HepG2 (cell line): Measurements from ENCODE around the gene ACTN4. TPM values are rescaled to one million over a fixed set of nuclear protein-coding genes. Genes with fewer than 3 reads are reported as not detected.

Source experiments
- ASH2L ChIP-seq: fragments of 300-600, 200-600 bp; sonication (generic); IDR thresholded peaks from 2 replicates; pipeline ENCODE4 v1.7.0; 2017; ENCODE audit warnings: low read depth, mild to moderate bottlenecking, moderate library complexity, mixed read lengths, low read length; ENCODE audit not compliant: insufficient read length
- FOSL1 ChIP-seq: sonication (generic); formaldehyde crosslinking; IDR thresholded peaks from 2 replicates; pipeline ENCODE4 v1.9.0; 2021; ENCODE audit warnings: missing genetic modification reagents, borderline replicate concordance
- FOXA1 ChIP-seq, 2 experiments: fragments of 450-650 bp in 1 of 2; sonication (generic) in 1 of 2; formaldehyde crosslinking in 1 of 2; IDR thresholded peaks; 2 replicates each; pipeline versions ENCODE4 v1.4.0 to v1.6.1; 2016 to 2020; ENCODE audit warnings: missing genetic modification reagents in 1 of 2
- IKZF4 ChIP-seq: sonication (generic); formaldehyde crosslinking; IDR thresholded peaks from 2 replicates; pipeline ENCODE4 v1.5.1; 2020; ENCODE audit warnings: borderline replicate concordance, mild to moderate bottlenecking, low read depth, missing genetic modification reagents; ENCODE audit errors: not compliant biosample characterization
- JARID2 ChIP-seq: sonication (generic); formaldehyde crosslinking; IDR thresholded peaks from 2 replicates; pipeline ENCODE4 v1.8.1; 2023; ENCODE audit warnings: missing genetic modification reagents, inconsistent platforms; ENCODE audit not compliant: insufficient replicate concordance
- POGZ ChIP-seq: sonication (generic); formaldehyde crosslinking; IDR thresholded peaks from 2 replicates; pipeline ENCODE4 v1.4.0; 2020; ENCODE audit warnings: mild to moderate bottlenecking, missing genetic modification reagents
- POLR2AphosphoS5 ChIP-seq: IDR thresholded peaks from 2 replicates; pipeline ENCODE4 v1.6.1; 2012; ENCODE audit warnings: low read depth, low read length
- PPARG ChIP-seq: conservative IDR thresholded peaks from 2 replicates; pipeline ENCODE4 v1.6.1; 2016; ENCODE audit warnings: missing biosample characterization, missing genetic modification reagents
- RNF219 ChIP-seq: sonication (generic); formaldehyde crosslinking; IDR thresholded peaks from 2 replicates; pipeline ENCODE4 v1.5.0; 2020; ENCODE audit warnings: mild to moderate bottlenecking, missing genetic modification reagents
- SMC3 ChIP-seq: IDR thresholded peaks from 2 replicates; pipeline ENCODE4 v1.6.1; 2011; ENCODE audit warnings: low read length, improper control_type of control experiment
- THAP11 ChIP-seq: IDR thresholded peaks from 2 replicates; pipeline ENCODE4 v1.6.1; 2016; ENCODE audit warnings: missing biosample characterization, missing genetic modification reagents
- TRAFD1 ChIP-seq: sonication (generic); formaldehyde crosslinking; IDR thresholded peaks from 2 replicates; pipeline ENCODE4 v1.5.1; 2020; ENCODE audit warnings: missing genetic modification reagents, mild to moderate bottlenecking, borderline replicate concordance
- ZBTB20 ChIP-seq: sonication (generic); formaldehyde crosslinking; IDR thresholded peaks from 2 replicates; pipeline ENCODE4 v1.8.1; 2023; ENCODE audit warnings: missing genetic modification reagents, low read depth, mild to moderate bottlenecking, borderline replicate concordance
- ZBTB38 ChIP-seq: sonication (generic); formaldehyde crosslinking; IDR thresholded peaks from 2 replicates; pipeline ENCODE4 v1.5.1; 2020; ENCODE audit warnings: mild to moderate bottlenecking, missing genetic modification reagents
- ZBTB7B ChIP-seq: sonication (generic); formaldehyde crosslinking; IDR thresholded peaks from 2 replicates; pipeline ENCODE4 v1.4.0; 2020; ENCODE audit warnings: missing genetic modification reagents
- ZFP91 ChIP-seq: sonication (generic); formaldehyde crosslinking; IDR thresholded peaks from 2 replicates; pipeline ENCODE4 v1.9.0; 2022; ENCODE audit warnings: missing genetic modification reagents, mild to moderate bottlenecking, borderline replicate concordance
- ZMYM3 ChIP-seq: sonication (generic); formaldehyde crosslinking; IDR thresholded peaks from 2 replicates; pipeline ENCODE4 v1.5.1; 2020; ENCODE audit warnings: mild to moderate bottlenecking, missing genetic modification reagents
- ZNF234 ChIP-seq: sonication (generic); formaldehyde crosslinking; conservative IDR thresholded peaks from 2 replicates; pipeline ENCODE4 v1.5.1; 2020; ENCODE audit warnings: mild to moderate bottlenecking, missing genetic modification reagents
- ZNF451 ChIP-seq: sonication (generic); formaldehyde crosslinking; IDR thresholded peaks from 2 replicates; pipeline ENCODE4 v1.5.0; 2020; ENCODE audit warnings: mild to moderate bottlenecking, missing genetic modification reagents
- ZNF569 ChIP-seq: sonication (generic); formaldehyde crosslinking; IDR thresholded peaks from 2 replicates; pipeline ENCODE4 v1.5.0; 2020; ENCODE audit warnings: mild to moderate bottlenecking, missing genetic modification reagents, moderate library complexity, borderline replicate concordance
- ZNF674 ChIP-seq: sonication (generic); formaldehyde crosslinking; IDR thresholded peaks from 2 replicates; pipeline ENCODE4 v1.5.0; 2020; ENCODE audit warnings: low read depth, mild to moderate bottlenecking, missing genetic modification reagents
- ZNF7 ChIP-seq: IDR thresholded peaks from 2 replicates; pipeline ENCODE4 v1.6.1; 2016; ENCODE audit warnings: missing biosample characterization, missing genetic modification reagents
- ZNF704 ChIP-seq: sonication (generic); formaldehyde crosslinking; IDR thresholded peaks from 2 replicates; pipeline ENCODE4 v1.8.1; 2023; ENCODE audit warnings: mild to moderate bottlenecking, inconsistent platforms, moderate library complexity, missing genetic modification reagents, borderline replicate concordance
- ZNF776 ChIP-seq: sonication (generic); formaldehyde crosslinking; IDR thresholded peaks from 2 replicates; pipeline ENCODE4 v1.4.0; 2020; ENCODE audit warnings: mild to moderate bottlenecking, missing genetic modification reagents
- ZSCAN22 ChIP-seq: sonication (generic); formaldehyde crosslinking; IDR thresholded peaks from 2 replicates; pipeline ENCODE4 v1.4.0; 2020; ENCODE audit warnings: mild to moderate bottlenecking, missing genetic modification reagents
- polyA plus RNA-seq, 8 experiments: library from polyadenylated mRNA; depleted of rRNA in 3 of 8; stranded (reverse) in 7 of 8; unstranded in 1 of 8; fragments of >200 nt; fragmentation: Illumina TruSeq in 4 of 8; extraction: Trizol in 4 of 8; gene quantifications; 2 replicates each; pipeline versions ENCODE4 v1.2.1 to v1.2.3, GENCODE V29; 2011 to 2016; ENCODE audit warnings: low read depth in 4 of 8, missing spikeins in 1 of 8, mixed read lengths in 1 of 8; ENCODE audit not compliant: insufficient read depth in 1 of 8
- total RNA-seq, 5 experiments: library from RNA; depleted of rRNA; stranded (reverse); fragments of >200 nt; fragmentation: Illumina TruSeq; extraction: Trizol; gene quantifications; 2 replicates each; pipeline ENCODE4 v1.2.3, GENCODE V29; 2016; ENCODE audit warnings: low read depth in 1 of 5

Gene ACTN4
- total and polyA plus RNA-seq, 2 of the 13 experiments (the other 11 are each of a cell fraction or from before 2014, with no cell fraction given), result 171 to 192 TPM

- TF ChIP-seq ZFP91 (CRISPR knock-in tag) (no peak), POGZ (CRISPR knock-in tag) (no peak), TRAFD1 (CRISPR knock-in tag) (no peak), ZNF569 (CRISPR knock-in tag) (no peak), SMC3 (no peak), ZBTB38 (CRISPR knock-in tag) (no peak), FOXA1 (IDR thresholded peaks at IDR 0.05) (no peak), FOXA1 (CRISPR knock-in tag; IDR thresholded peaks at IDR 0.05) (no peak), ZNF234 (CRISPR knock-in tag) (no peak), ZMYM3 (CRISPR knock-in tag) (no peak), ZNF451 (CRISPR knock-in tag) (no peak), PPARG (CRISPR knock-in tag) (no peak), THAP11 (CRISPR knock-in tag) (peak; percentile 29; the same call in 1 of the 2 replicates), RNF219 (no peak), ZSCAN22 (CRISPR knock-in tag) (no peak), ZBTB7B (CRISPR knock-in tag) (no peak), POLR2AphosphoS5 (no peak), FOSL1 (CRISPR knock-in tag) (no peak), JARID2 (CRISPR knock-in tag) (no peak), ASH2L (no peak), ZNF704 (no peak), ZBTB20 (CRISPR knock-in tag) (no peak), ZNF7 (peak; percentile 71; the same call in 1 of the 2 replicates), ZNF674 (no peak), IKZF4 (no peak), ZNF776 (CRISPR knock-in tag) (no peak)
Observed at GRCh38 chr19:38670921-38671398, 23.5 kb downstream of the ACTN4 start (continued).
